ENCODE results near the gene MIPEP.
A peak's percentile ranks its signal among the peaks of the same experiment; 100 is the strongest.

Gene MIPEP

GRCh38 chr13:23715092-23715761 is 174.0 kb downstream of the MIPEP start:
- DNase-seq (ENCODE audit: low spot score), result peak; percentile 24

- DNase-seq (ENCODE audit: low spot score), result no peak
Measured at GRCh38 chr13:23714672-23715071, 174.5 kb downstream of the MIPEP start.

GRCh38 chr13:23711355-23711754 is 177.8 kb downstream of the MIPEP start:
- no peak for DNase-seq (ENCODE audit: low spot score)

- DNase-seq (ENCODE audit: low spot score), result no peak
Measured at GRCh38 chr13:23710366-23710765, 178.8 kb downstream of the MIPEP start.

- DNase-seq (ENCODE audit: low spot score), result no peak
Measured at GRCh38 chr13:23709536-23709935, 179.7 kb downstream of the MIPEP start.

- DNase-seq (ENCODE audit: low spot score), result no peak
Measured at GRCh38 chr13:23707674-23708073, 181.5 kb downstream of the MIPEP start.

GRCh38 chr13:23705583-23705982 is 183.6 kb downstream of the MIPEP start:
- no peak for DNase-seq (ENCODE audit: low spot score)

- DNase-seq (ENCODE audit: low spot score), result no peak
Measured at GRCh38 chr13:23703246-23703860, 185.8 kb downstream of the MIPEP start.

GRCh38 chr13:23701636-23702035 is 187.6 kb downstream of the MIPEP start:
- DNase-seq (ENCODE audit: low spot score), result no peak

GRCh38 chr13:23701186-23701585 is 188.0 kb downstream of the MIPEP start:
- DNase-seq (ENCODE audit: low spot score), result no peak

- no peak for DNase-seq (ENCODE audit: low spot score)
Measured at GRCh38 chr13:23699271-23699670, 189.9 kb downstream of the MIPEP start.

- no peak for DNase-seq (ENCODE audit: low spot score)
Measured at GRCh38 chr13:23697772-23698313, 191.4 kb downstream of the MIPEP start.

GRCh38 chr13:23696610-23697009 is 192.6 kb downstream of the MIPEP start:
- DNase-seq (ENCODE audit: low spot score), result no peak

- no peak for DNase-seq (ENCODE audit: low spot score)
Measured at GRCh38 chr13:23695711-23696464, 193.3 kb downstream of the MIPEP start.

- DNase-seq (ENCODE audit: low spot score), result no peak
Measured at GRCh38 chr13:23695196-23695595, 194.0 kb downstream of the MIPEP start.

- DNase-seq (ENCODE audit: low spot score), result no peak
Measured at GRCh38 chr13:23692816-23693215, 196.4 kb downstream of the MIPEP start.

- DNase-seq (ENCODE audit: low spot score), result no peak
Measured at GRCh38 chr13:23690668-23691067, 198.5 kb downstream of the MIPEP start.

GRCh38 chr13:23688336-23688735 is 200.9 kb downstream of the MIPEP start:
- DNase-seq (ENCODE audit: low spot score), result no peak

- DNase-seq (ENCODE audit: low spot score), result no peak
Measured at GRCh38 chr13:23687614-23688013, 201.6 kb downstream of the MIPEP start.

GRCh38 chr13:23686948-23687347 is 202.3 kb downstream of the MIPEP start:
- DNase-seq (ENCODE audit: low spot score), result no peak

GRCh38 chr13:23685416-23685815 is 203.8 kb downstream of the MIPEP start:
- DNase-seq (ENCODE audit: low spot score), result no peak

- no peak for DNase-seq (ENCODE audit: low spot score)
Measured at GRCh38 chr13:23684647-23685046, 204.6 kb downstream of the MIPEP start.

- DNase-seq (ENCODE audit: low spot score), result no peak
Measured at GRCh38 chr13:23683084-23683483, 206.1 kb downstream of the MIPEP start.
